HEK293 (cell line): Measurements from ENCODE around the gene TBC1D22A.

Experiments
- CTCF ChIA-PET: fragments of 350-600 bp; formaldehyde crosslinking; extraction: SDS; loops from one replicate; lab custom pipeline; 2021; ENCODE audit warnings: antibody characterized with exemption; lab: Yijun Ruan, JAX
- POLR2A ChIA-PET: fragments of 300-600 bp; formaldehyde crosslinking; extraction: SDS; loops from one replicate; lab custom pipeline; 2020; ENCODE audit warnings: antibody characterized with exemption, inconsistent platforms; lab: Yijun Ruan, JAX
- H3K27ac ChIP-seq: fragments of 200-500 bp; sonication (Bioruptor generic); 2 replicates; pipeline ENCODE4 v1.5.1; 2014; ENCODE audit warnings: low read depth, low read length, control low read depth, inconsistent platforms; ENCODE audit errors: extremely low read depth
- H3K36me3 ChIP-seq, 2 experiments: fragments of 200-500 bp in 1 of 2; sonication (Bioruptor generic) in 1 of 2; 1 replicate in 1 of 2; 2 replicates in 1 of 2; pipeline ENCODE4 v1.5.1; 2014 to 2017; ENCODE audit warnings: inconsistent platforms in 2 of 2, low read length in 2 of 2; ENCODE audit not compliant: control insufficient read depth in 2 of 2, insufficient read depth in 1 of 2
- H3K4me1 ChIP-seq: fragments of 200-500 bp; sonication (Bioruptor generic); 2 replicates; pipeline ENCODE4 v1.5.1; 2014; ENCODE audit warnings: mild to moderate bottlenecking, low read length, inconsistent platforms; ENCODE audit not compliant: control insufficient read depth, insufficient read depth
- H3K4me3 ChIP-seq: 2 replicates; pipeline ENCODE4 v1.5.1; 2011; ENCODE audit warnings: low read depth, mild to moderate bottlenecking, control low read depth, low read length, moderate library complexity
- H3K9me3 ChIP-seq: fragments of 200-500 bp; sonication (Bioruptor generic); 2 replicates; pipeline ENCODE4 v1.5.1; 2014; ENCODE audit warnings: low read depth, low read length, inconsistent platforms; ENCODE audit not compliant: control insufficient read depth, insufficient read depth
- GLI4 ChIP-seq: fragments of 450-650 bp; formaldehyde crosslinking; IDR thresholded peaks from 2 replicates; pipeline ENCODE4 v1.5.1; 2016; ENCODE audit warnings: missing biosample characterization, missing genetic modification characterization
- INSM2 ChIP-seq: fragments of 450-650 bp; formaldehyde crosslinking; IDR thresholded peaks from 2 replicates; pipeline ENCODE4 v1.5.1; 2016; ENCODE audit warnings: missing biosample characterization, missing genetic modification characterization
- KLF16 ChIP-seq: fragments of 450-650 bp; formaldehyde crosslinking; IDR thresholded peaks from 2 replicates; pipeline ENCODE4 v1.5.1; 2017; ENCODE audit warnings: missing biosample characterization, missing genetic modification characterization
- MEIS1 ChIP-seq: sonication (generic); formaldehyde crosslinking; IDR thresholded peaks from 2 replicates; pipeline ENCODE4 v1.8.1; 2022; ENCODE audit warnings: missing genetic modification reagents, mild to moderate bottlenecking, borderline replicate concordance
- OVOL3 ChIP-seq: fragments of 450-650 bp; formaldehyde crosslinking; IDR thresholded peaks from 2 replicates; pipeline ENCODE4 v1.5.1; 2016; ENCODE audit warnings: missing biosample characterization, missing genetic modification characterization
- REST ChIP-seq: fragments of 450-650 bp; formaldehyde crosslinking; IDR thresholded peaks from 2 replicates; pipeline ENCODE4 v1.5.1; 2016; ENCODE audit warnings: missing biosample characterization, missing genetic modification characterization
- SP2 ChIP-seq: fragments of 450-650 bp; formaldehyde crosslinking; IDR thresholded peaks from 2 replicates; pipeline ENCODE4 v1.5.1; 2016; ENCODE audit warnings: missing biosample characterization, missing genetic modification characterization
- TSHZ1 ChIP-seq: fragments of 450-650 bp; formaldehyde crosslinking; IDR thresholded peaks from 2 replicates; pipeline ENCODE4 v1.5.1; 2016; ENCODE audit warnings: missing biosample characterization, missing genetic modification characterization, borderline replicate concordance
- ZFP41 ChIP-seq: fragments of 450-650 bp; formaldehyde crosslinking; IDR thresholded peaks from 2 replicates; pipeline ENCODE4 v1.5.1; 2016; ENCODE audit warnings: missing biosample characterization, missing genetic modification characterization, borderline replicate concordance
- ZNF140 ChIP-seq: fragments of 450-650 bp; formaldehyde crosslinking; IDR thresholded peaks from 2 replicates; pipeline ENCODE4 v1.5.1; 2016; ENCODE audit warnings: missing biosample characterization, missing genetic modification characterization
- ZNF148 ChIP-seq: fragments of 450-650 bp; formaldehyde crosslinking; IDR thresholded peaks from 2 replicates; pipeline ENCODE4 v1.5.0; 2017; ENCODE audit warnings: missing biosample characterization, missing genetic modification characterization, borderline replicate concordance
- ZNF16 ChIP-seq: fragments of 450-650 bp; formaldehyde crosslinking; IDR thresholded peaks from 2 replicates; pipeline ENCODE4 v1.5.1; 2016; ENCODE audit warnings: low read depth, missing biosample characterization, missing genetic modification characterization
- ZNF2 ChIP-seq: fragments of 450-650 bp; formaldehyde crosslinking; IDR thresholded peaks from 2 replicates; pipeline ENCODE4 v1.5.1; 2016; ENCODE audit warnings: missing biosample characterization, missing genetic modification characterization
- ZNF292 ChIP-seq: fragments of 450-650 bp; formaldehyde crosslinking; IDR thresholded peaks from 2 replicates; pipeline ENCODE4 v1.5.1; 2016; ENCODE audit warnings: low read depth, missing biosample characterization, missing genetic modification characterization, borderline replicate concordance
- ZNF341 ChIP-seq: fragments of 450-650 bp; formaldehyde crosslinking; IDR thresholded peaks from 2 replicates; pipeline ENCODE4; 2016; ENCODE audit warnings: low read depth, missing biosample characterization, missing genetic modification characterization
- ZNF792 ChIP-seq: fragments of 450-650 bp; formaldehyde crosslinking; IDR thresholded peaks from 2 replicates; pipeline ENCODE4 v1.5.1; 2016; ENCODE audit warnings: missing biosample characterization, missing genetic modification characterization
- ZNF830 ChIP-seq: fragments of 450-650 bp; IDR thresholded peaks from 2 replicates; pipeline ENCODE4 v1.5.0; 2018; ENCODE audit warnings: missing biosample characterization, missing genetic modification characterization, low read depth, mild to moderate bottlenecking, moderate library complexity

Gene TBC1D22A

GRCh38 chr22:46744581-46744980 lies 17.9 kb upstream of the TBC1D22A start:
- Histone ChIP-seq H3K9me3 (no peaks in the 10 kb centered on the region), H3K4me1 (0 out of 2 replicates have a peak, but pooled peaks cover 5% of the 10 kb centered on the region), H3K36me3 (no peaks in the 10 kb centered on the region), H3K27ac (no peak overlapping the region), H3K4me3 (no peak overlapping the region)
- ChIA-PET CTCF (interaction anchor here (0.6 to 0.7 kb wide), 2 partner anchors 34 to 64 kb away, joined by 3 read pairs; no protein-coding TSS in a partner anchor), POLR2A (no interaction called here)
- TF ChIP-seq ZNF341 (tag by site-specific recombination) (no peak), ZNF292 (no peak), ZNF830 (tag by site-specific recombination) (no peak), ZNF140 (tag by site-specific recombination) (no peak), KLF16 (no peak), ZNF792 (tag by site-specific recombination) (no peak), SP2 (tag by site-specific recombination) (no peak), OVOL3 (no peak), REST (no peak), ZNF16 (no peak), TSHZ1 (tag by site-specific recombination) (no peak), INSM2 (tag by site-specific recombination) (no peak), GLI4 (tag by site-specific recombination) (no peak), ZNF148 (tag by site-specific recombination) (no peak), ZFP41 (tag by site-specific recombination) (no peak), ZNF2 (tag by site-specific recombination) (no peak), MEIS1 (CRISPR knock-in tag) (no peak)
